ENCODE results near the gene CYGB.
"Not testable (repeated sequence)": the region's sequence is repeated elsewhere in the genome, so short reads cannot be mapped to it uniquely, and the experiment has no call there.

CYGB gene

DNA sequence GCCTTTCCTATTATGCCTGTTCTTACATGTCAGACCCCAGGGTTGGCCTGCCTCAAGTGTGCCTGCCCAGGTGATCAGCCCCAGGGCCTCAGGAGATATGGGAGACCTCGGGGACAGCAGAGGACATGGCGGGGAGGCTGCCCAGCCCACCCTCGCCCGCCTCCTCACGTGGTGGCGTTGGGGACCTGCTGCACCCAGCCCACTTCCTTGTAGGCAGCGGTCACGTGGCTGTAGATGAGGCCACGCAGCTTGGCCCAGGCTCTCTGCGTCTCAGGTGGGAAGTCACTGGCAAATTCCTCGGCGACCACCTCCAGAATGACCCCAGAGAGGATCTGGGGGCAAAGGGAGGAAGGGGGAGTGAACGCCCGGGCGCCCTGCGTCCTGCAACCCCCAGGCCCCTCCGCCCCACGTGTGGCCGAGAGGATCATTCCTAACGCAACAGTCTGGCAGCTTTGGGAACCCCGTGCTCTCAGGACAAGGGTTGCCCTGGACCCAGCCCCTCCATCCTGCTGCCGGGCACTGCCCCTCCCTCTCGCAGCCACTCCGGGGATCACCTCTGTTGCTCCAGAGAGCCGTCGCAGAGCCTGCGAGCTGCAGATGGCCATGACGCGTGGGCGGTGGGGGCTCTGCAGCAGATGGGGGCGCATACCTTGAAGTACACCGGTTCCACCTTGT lies 6.6 kb downstream of the CYGB start:
- H3K36me3 ChIP-seq (ENCODE audit: insufficient read depth, low read length), result no peaks in the 10 kb centered on the region

DNA sequence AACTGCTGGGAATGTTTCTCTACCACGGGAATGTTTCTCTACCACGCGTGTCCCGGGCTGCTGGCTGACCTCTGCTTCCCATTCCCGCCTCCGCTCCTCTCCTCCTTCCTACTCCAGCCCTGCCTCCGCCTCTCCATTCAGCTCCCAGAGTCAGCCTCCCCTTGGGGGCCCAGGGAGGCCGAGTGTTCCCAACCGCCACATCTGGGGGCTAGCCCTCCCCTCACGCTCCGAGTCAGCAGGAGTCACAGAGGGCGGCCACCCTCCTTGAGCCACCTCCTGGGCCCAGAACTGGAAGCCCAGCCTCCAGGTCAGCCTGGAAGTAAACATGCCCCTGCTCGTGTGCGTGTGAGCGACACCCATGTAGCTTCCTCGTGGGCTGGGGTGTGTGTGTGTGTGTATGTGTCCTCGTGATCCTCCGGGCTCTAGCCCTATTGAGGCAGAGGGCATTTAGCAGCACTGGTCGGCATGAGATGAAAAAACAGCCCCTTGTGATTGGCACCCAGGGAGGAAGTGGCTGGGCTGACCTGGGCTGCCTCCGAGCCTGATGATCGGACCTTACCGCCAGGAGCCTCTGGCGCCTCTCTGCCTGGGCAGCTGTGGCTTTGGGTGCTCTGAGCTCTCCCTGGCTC lies 7.3 kb downstream of the CYGB start:
- no peaks in the 10 kb centered on the region for H3K9me3 ChIP-seq (ENCODE audit: control insufficient read depth, insufficient read depth, low read length)
- no peaks in the 10 kb centered on the region for H3K36me3 ChIP-seq (ENCODE audit: insufficient read depth, low read length)
- H3K4me1 ChIP-seq (ENCODE audit: insufficient read depth, low read length), result peaks cover 43% of the 10 kb centered on the region
- H3K9ac ChIP-seq (ENCODE audit: low read depth, low read length), result no peak overlapping the region

More for the DNA sequence above, 6.6 kb downstream of the CYGB start:
- peaks cover 44% of the 10 kb centered on the region for H3K4me1 ChIP-seq (ENCODE audit: insufficient read depth, low read length)
- no peaks in the 10 kb centered on the region for H3K9me3 ChIP-seq (ENCODE audit: control insufficient read depth, insufficient read depth, low read length)
- H3K9ac ChIP-seq (ENCODE audit: low read depth, low read length), result no peak overlapping the region

DNA sequence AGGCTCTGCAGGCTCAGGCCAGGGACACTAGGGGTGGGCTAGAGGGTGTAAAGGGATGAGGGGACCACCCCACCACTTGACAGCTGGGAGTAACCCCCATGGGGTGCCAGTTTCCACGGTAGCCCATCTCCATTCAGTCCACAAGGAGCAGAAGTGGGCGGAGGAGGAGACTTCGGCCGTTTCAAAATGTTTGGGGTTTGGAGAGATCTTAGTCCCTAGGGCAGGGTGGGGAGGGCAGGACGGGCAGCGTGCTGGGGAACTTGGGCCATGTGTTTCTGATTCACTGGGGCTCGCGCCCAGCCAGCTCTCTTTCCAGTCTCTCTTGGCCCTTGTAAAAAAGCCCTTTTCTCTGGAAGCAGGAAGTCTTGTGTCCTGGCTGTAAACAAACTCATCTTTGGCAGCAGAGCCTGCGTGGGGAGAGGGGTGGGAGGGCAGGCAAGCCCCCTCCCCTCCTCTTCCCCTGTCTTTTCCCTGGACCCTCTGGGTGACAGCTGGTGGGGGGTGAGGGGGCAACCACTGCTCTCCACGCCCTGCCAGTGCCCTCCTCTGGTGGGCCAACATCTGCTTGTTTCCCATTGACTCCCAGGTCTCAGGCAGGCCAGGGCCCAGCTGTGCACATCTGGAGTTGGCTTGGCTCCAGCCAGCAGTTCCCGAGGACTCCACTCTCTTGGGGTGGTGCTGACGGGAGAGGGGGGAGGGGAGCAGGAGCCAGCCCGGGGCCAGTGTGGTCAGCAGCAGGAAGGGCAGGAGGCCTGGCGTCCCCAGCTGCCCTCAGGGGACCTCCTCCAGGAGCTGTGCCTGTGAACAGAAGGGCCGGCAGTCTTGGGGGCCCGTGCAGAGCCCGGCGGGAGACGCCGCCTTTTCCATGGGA lies 8.1 kb downstream of the CYGB start:
- H3K9me3 ChIP-seq (ENCODE audit: control insufficient read depth, insufficient read depth, low read length), result no peaks in the 10 kb centered on the region
- no peaks in the 10 kb centered on the region for H3K36me3 ChIP-seq (ENCODE audit: insufficient read depth, low read length)
- H3K4me1 ChIP-seq (ENCODE audit: insufficient read depth, low read length), result peaks cover 43% of the 10 kb centered on the region
- H3K9ac ChIP-seq (ENCODE audit: low read depth, low read length), result no peak overlapping the region

DNA sequence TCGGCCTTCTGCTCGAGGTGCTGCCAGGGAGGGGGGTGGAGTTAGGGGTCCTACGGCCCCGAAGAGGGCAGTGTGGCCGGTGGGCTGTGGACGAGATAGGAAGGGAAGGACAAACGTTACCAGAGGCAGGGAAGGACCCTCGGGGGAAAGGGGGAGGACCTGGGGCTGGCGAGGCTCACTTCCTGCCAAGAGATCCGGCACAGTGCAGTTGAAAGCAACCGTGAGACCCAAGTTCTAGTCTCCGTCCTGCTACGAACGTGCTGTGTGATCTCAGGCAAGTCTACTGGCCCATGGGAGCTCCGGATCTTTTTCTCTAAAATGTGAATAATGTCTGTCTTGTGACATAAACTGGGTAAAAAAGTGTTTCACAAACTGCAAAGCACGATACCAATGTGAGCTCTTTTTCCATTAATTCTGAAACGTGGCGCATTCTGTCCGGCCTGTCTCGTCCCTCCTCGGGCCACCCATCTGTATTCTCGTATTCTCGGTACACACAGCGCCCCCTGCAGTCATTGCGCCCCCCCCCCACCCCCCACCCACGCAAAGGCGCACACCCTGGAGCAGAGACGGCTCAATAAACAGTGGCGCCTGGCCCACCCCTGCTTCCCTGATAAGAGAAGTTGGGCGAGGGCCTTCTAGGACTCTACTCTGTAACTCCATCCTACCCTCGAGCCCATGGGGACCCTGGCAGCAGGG lies 8.8 kb downstream of the CYGB start:
- Histone ChIP-seq H3K4me1 (ENCODE audit: insufficient read depth, low read length) (peaks cover 43% of the 10 kb centered on the region), H3K9ac (ENCODE audit: low read depth, low read length) (no peak overlapping the region), H3K36me3 (ENCODE audit: insufficient read depth, low read length) (no peaks in the 10 kb centered on the region), H3K9me3 (ENCODE audit: control insufficient read depth, insufficient read depth, low read length) (no peaks in the 10 kb centered on the region)

DNA sequence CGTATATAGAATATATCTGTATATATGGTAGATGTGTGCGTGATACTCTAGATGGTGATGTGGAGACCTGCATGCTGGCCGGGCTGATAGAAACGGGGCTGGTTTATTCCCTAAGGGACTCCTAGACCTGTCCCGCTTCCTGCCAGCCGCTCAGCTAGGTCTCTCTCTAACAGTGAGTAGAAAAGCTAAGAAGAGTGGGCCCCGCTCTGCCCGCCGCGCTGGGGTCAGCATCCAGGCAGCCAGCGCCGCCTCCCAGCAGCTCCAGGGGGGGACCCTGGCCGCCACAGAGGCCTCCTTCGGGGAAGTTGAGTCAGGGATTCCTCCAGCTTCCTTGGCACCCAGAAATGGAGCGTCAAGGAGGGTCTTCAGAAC lies 9.4 kb downstream of the CYGB start:
- Histone ChIP-seq H3K9ac (ENCODE audit: low read depth, low read length) (no peak overlapping the region), H3K36me3 (ENCODE audit: insufficient read depth, low read length) (no peaks in the 10 kb centered on the region), H3K4me1 (ENCODE audit: insufficient read depth, low read length) (peaks cover 43% of the 10 kb centered on the region), H3K9me3 (ENCODE audit: control insufficient read depth, insufficient read depth, low read length) (no peaks in the 10 kb centered on the region)

DNA sequence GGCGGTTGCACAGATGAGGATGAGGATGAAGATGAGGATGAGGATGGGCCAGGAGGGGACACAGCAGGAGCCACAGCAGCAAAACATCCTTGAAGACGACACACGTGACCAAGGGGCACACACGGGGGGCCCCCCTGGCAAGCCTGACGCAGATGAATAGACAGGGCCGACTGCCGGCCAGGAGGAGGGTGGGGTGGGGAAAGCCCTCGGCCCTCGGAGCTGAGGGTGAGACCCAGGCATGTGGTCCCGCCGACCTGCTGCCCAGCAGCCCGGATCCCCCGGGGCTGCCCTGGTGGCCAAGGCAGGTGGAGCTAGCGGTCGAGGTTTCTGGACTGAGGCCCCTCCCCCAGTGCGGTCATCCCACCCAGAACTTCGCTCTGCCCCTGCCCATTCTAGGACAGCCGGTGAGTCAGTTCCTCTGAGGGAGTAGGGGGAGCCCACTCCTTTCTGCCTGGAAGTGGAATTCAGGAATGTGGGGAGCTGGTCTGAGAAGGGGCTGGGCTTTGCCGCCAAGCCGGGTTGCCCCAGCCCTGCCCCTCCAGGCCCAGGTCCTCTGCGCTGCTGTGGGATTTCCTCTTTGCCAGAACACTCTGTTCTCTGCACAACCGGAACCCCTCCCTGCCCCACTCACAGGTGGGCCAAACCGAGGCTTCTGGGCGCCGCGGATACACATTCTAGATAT lies 9.9 kb downstream of the CYGB start:
- Histone ChIP-seq H3K36me3 (ENCODE audit: insufficient read depth, low read length) (no peaks in the 10 kb centered on the region), H3K9ac (ENCODE audit: low read depth, low read length) (peak overlapping the region; percentile 25; the same call in 1 of the 2 replicates), H3K4me1 (ENCODE audit: insufficient read depth, low read length) (peaks cover 43% of the 10 kb centered on the region), H3K9me3 (ENCODE audit: control insufficient read depth, insufficient read depth, low read length) (no peaks in the 10 kb centered on the region)

DNA sequence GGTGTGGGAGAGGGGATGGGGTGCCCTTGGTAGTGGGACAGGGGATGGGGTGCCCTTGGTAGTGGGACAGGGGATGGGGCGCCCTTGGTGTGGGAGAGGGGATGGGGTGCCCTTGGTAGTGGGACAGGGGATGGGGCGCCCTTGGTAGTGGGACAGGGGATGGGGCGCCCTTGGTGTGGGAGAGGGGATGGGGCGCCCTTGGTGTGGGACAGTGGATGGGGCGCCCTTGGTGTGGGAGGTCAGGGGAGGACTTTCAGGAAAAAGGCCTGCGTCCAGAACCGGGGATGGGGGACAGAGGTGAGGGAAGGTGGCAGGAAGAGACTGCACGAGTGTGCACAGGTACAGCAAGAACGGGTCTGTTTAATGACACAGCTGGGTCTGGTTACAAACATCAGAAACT lies 10.5 kb downstream of the CYGB start:
- not testable (repeated sequence) for H3K9me3 ChIP-seq (ENCODE audit: control insufficient read depth, insufficient read depth, low read length); H3K36me3 ChIP-seq (ENCODE audit: insufficient read depth, low read length)
- Histone ChIP-seq H3K4me1 (ENCODE audit: insufficient read depth, low read length) (peaks cover 43% of the 10 kb centered on the region), H3K9ac (ENCODE audit: low read depth, low read length) (peak overlapping the region; percentile 25; the same call in 1 of the 2 replicates)

DNA sequence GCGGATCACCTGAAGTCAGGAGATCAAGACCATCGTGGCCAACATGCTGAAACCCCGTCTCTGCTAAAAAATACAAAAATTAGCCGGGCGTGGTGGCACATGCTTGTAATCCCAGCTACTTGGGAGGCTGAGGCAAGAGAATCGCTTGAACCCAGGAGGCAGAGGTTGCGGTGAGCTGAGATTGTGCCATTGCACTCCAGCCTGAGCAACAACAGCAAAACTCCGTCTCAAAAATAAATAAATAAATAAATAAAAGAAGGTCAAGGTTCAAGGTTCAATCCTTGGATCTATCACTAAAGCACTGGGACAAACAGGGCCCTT lies 12.0 kb downstream of the CYGB start:
- H3K36me3 ChIP-seq (ENCODE audit: insufficient read depth, low read length); H3K9me3 ChIP-seq (ENCODE audit: control insufficient read depth, insufficient read depth, low read length); H3K9ac ChIP-seq (ENCODE audit: low read depth, low read length): not testable (repeated sequence)
- peaks cover 28% of the 10 kb centered on the region for H3K4me1 ChIP-seq (ENCODE audit: insufficient read depth, low read length)

DNA sequence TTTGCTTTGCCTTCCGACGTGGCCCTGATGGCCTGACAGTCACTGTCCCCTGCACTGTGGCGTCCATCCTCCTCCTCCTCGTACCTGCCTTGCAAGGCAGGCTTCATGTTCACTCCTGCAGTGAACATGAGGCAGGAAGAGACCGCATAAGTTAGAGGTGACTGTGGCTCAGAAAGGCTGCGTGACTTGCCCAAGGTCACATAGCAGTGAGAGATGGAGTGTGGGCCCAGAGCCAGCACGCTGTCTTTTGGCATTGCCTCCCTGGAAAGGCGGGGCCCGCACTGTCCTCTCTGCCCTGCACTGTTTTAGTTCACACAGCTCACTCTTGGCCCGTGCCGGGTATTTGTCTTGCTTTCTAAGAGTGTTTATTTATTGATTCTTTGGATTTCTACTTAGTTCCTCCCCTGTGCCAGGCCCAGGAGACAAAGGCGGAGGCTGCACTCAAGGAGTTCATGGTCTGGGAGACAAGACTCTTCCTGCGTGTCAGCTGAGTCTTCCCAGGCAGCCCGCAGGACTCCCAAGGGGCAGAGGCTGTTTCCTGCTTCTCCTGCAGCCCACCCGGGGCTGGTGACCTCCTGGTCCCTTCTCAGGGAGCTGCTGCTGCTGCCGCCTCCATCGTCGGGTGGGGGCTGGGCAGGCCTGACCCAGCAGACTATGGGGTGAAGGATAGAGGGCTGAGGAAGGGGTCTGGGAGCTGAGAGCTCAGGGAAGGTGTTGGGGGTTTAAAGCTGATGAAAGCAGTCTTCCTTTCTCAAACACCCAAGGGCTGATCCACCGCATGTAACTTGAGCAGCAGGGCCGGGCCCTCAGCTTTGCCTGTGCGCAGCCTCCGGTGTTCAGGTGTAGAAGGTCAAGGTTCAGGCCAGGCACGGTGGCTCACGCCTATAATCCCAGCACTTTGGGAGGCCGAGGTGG lies 12.7 kb downstream of the CYGB start:
- no peaks in the 10 kb centered on the region for H3K9me3 ChIP-seq (ENCODE audit: control insufficient read depth, insufficient read depth, low read length)
- H3K36me3 ChIP-seq (ENCODE audit: insufficient read depth, low read length), result no peaks in the 10 kb centered on the region
- H3K9ac ChIP-seq (ENCODE audit: low read depth, low read length), result no peak overlapping the region
- H3K4me1 ChIP-seq (ENCODE audit: insufficient read depth, low read length), result peaks cover 22% of the 10 kb centered on the region

DNA sequence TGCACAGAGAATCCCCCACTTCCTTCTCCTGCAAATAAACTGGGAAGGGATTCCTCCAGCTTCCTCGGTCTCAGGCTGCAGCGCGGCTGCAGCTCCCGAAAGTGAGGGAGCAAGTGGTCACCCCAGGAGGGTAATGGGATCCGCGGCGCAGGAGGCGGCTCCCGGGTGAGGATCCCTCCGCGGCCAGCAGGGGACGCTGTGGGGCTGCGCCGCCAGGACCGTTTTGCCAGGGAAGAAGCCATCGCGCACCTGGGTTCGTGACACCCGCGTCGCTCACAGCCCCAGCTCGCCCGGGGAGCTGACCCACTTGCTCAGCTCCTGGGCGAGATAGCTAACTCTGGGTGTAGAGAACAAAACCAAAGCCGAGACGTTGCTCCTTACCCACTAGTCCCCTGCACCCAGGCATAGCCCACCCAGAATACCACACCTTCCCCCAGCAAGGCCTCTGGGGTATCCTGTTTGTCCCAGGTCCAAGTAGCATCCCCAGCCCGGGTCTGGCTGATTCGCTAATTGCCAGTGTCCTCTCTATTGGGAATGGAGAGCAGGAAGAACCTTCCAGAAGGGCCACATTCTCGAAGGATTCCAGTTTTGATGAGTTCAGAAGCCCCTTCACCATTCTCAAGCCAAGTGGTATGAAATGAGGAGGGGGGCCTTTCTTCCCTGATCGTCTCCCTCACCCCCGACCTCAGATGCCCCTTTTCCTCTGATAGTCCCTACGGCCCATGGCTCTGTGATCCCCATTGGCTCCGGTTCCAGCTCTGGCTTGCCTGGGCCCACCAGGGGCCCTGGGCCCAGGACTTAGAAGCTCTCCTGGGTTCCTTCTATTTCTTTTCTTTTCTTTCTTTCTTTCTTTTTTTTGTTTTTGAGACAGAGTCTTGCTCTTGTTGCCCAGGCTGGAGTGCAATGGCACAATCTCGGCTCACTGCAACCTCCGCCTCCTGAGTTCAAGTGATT lies 14.1 kb downstream of the CYGB start:
- H3K4me1 ChIP-seq (ENCODE audit: insufficient read depth, low read length), result peaks cover 8% of the 10 kb centered on the region; the same call in 1 of the 2 replicates

DNA sequence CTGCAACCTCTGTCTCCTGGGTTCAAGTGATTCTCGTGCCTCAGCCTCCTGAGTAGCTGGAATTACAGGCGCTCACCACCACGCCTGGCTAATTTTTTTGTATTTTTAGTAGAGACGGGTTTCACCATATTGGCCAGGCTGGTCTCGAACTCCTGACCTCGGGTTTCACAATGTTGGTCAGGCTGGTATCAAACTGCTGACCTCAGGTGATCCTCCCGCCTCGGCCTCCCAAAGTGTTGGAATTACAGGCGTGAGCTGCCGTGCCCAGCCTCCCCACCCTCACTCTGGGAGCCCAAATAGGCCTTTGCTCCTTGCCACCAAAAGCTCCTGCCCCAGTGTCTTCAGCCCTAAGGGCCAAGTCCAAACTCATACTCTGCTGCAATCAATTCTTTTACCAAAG lies 15.8 kb downstream of the CYGB start:
- not testable (repeated sequence) for H3K4me1 ChIP-seq (ENCODE audit: insufficient read depth, low read length); H3K9me3 ChIP-seq (ENCODE audit: control insufficient read depth, insufficient read depth, low read length)

More for the DNA sequence above, 14.1 kb downstream of the CYGB start:
- Histone ChIP-seq H3K9me3 (ENCODE audit: control insufficient read depth, insufficient read depth, low read length) (no peaks in the 10 kb centered on the region), H3K9ac (ENCODE audit: low read depth, low read length) (no peak overlapping the region), H3K36me3 (ENCODE audit: insufficient read depth, low read length) (no peaks in the 10 kb centered on the region)

DNA sequence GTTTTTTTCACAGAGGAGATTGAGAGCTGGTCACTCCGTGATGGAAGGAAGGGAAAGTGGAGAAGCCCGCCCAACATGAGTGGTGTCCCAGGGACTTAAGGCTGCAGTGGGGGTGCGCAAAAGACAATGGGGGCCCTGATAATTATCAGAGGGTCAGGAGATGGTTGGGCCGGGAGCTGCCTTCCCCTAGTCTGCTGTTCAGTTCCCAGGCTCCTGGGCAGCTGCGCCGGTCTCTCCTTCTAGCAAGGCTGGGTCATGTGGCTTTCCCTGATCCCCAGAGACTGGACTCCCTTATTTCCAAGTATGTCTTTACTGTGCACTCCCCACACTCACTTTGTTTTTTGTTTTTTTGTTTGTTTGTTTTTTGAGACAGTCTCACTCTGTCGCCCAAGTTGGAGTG lies 16.2 kb downstream of the CYGB start:
- H3K9ac ChIP-seq (ENCODE audit: low read depth, low read length), result no peak overlapping the region
- H3K4me1 ChIP-seq (ENCODE audit: insufficient read depth, low read length), result peaks cover 6% of the 10 kb centered on the region; the same call in 1 of the 2 replicates
- H3K9me3 ChIP-seq (ENCODE audit: control insufficient read depth, insufficient read depth, low read length), result no peaks in the 10 kb centered on the region
- H3K36me3 ChIP-seq (ENCODE audit: insufficient read depth, low read length), result no peaks in the 10 kb centered on the region

More for the DNA sequence above, 15.8 kb downstream of the CYGB start:
- H3K9ac ChIP-seq (ENCODE audit: low read depth, low read length); H3K36me3 ChIP-seq (ENCODE audit: insufficient read depth, low read length): not testable (repeated sequence)
